ENCODE measurements around the gene TCF7L2. TPM values are rescaled to one million over a fixed set of nuclear protein-coding genes. Genes with fewer than 3 reads are reported as not detected.

TCF7L2 gene
- polyA plus RNA-seq, 1 experiment, result 6.3 TPM

- no peak for TF ChIP-seq CTCF (IDR thresholded peaks at IDR 0.05; ENCODE audit: low read depth, low read length)
These were observed 35.6 kb upstream of the TCF7L2 start for GRCh38 chr10:112914288-112914952.

GRCh38 chr10:112915590-112916572 lies 34.2 kb upstream of the TCF7L2 start:
- Histone ChIP-seq H3K4me3 (ENCODE audit: low read depth, low read length) (no peak overlapping the region), H3K27ac (ENCODE audit: low read depth, low read length) (no peak overlapping the region), H3K27me3 (ENCODE audit: control insufficient read depth, insufficient read depth, low read length) (no peaks in the 10 kb centered on the region), H3K9me3 (ENCODE audit: control insufficient read depth, insufficient read depth, low read length) (no peaks in the 10 kb centered on the region; the same call in 1 of the 2 replicates)
- no peak for DNase-seq (ENCODE audit: low read depth, low spot score)
- TF ChIP-seq CTCF (IDR thresholded peaks at IDR 0.05; ENCODE audit: low read depth, low read length), result no peak
- POLR2A ChIA-PET, result interaction anchor here (0.8 kb wide), 1 partner anchor 35 kb away, joined by 4 read pairs; the partner anchor contains the start of gene TCF7L2
- CTCF ChIA-PET, result interaction anchor here (0.9 kb wide), 1 partner anchor 469 kb away, joined by 3 read pairs; no protein-coding TSS in a partner anchor

More at GRCh38 chr10:112914288-112914952, 35.6 kb upstream of the TCF7L2 start:
- Histone ChIP-seq H3K27me3 (ENCODE audit: control insufficient read depth, insufficient read depth, low read length) (no peaks in the 10 kb centered on the region), H3K27ac (ENCODE audit: low read depth, low read length) (no peak overlapping the region), H3K4me3 (ENCODE audit: low read depth, low read length) (no peak overlapping the region), H3K9me3 (ENCODE audit: control insufficient read depth, insufficient read depth, low read length) (no peaks in the 10 kb centered on the region; the same call in 1 of the 2 replicates)
- POLR2A ChIA-PET, result no interaction called here
- no peak for DNase-seq (ENCODE audit: low read depth, low spot score)
- CTCF ChIA-PET, result no interaction called here

GRCh38 chr10:112917681-112918080 lies 32.4 kb upstream of the TCF7L2 start:
- Histone ChIP-seq H3K27me3 (ENCODE audit: control insufficient read depth, insufficient read depth, low read length) (no peaks in the 10 kb centered on the region), H3K27ac (ENCODE audit: low read depth, low read length) (no peak overlapping the region), H3K4me3 (ENCODE audit: low read depth, low read length) (no peak overlapping the region), H3K9me3 (ENCODE audit: control insufficient read depth, insufficient read depth, low read length) (no peaks in the 10 kb centered on the region; the same call in 1 of the 2 replicates)
- no peak for DNase-seq (ENCODE audit: low read depth, low spot score)
- no peak for TF ChIP-seq CTCF (IDR thresholded peaks at IDR 0.05; ENCODE audit: low read depth, low read length)
- CTCF ChIA-PET, result interaction anchor here (0.8 kb wide), 1 partner anchor 208 kb away, joined by 3 read pairs; no protein-coding TSS in a partner anchor
- POLR2A ChIA-PET, result no interaction called here

- H3K27me3 ChIP-seq (ENCODE audit: control insufficient read depth, insufficient read depth, low read length), result no peaks in the 10 kb centered on the region
These were observed 31.3 kb upstream of the TCF7L2 start for GRCh38 chr10:112918771-112919170.

More at GRCh38 chr10:112918771-112919170, 31.3 kb upstream of the TCF7L2 start:
- ChIA-PET CTCF (no interaction called here), POLR2A (no interaction called here)
- Histone ChIP-seq H3K27ac (ENCODE audit: low read depth, low read length) (no peak overlapping the region), H3K9me3 (ENCODE audit: control insufficient read depth, insufficient read depth, low read length) (no peaks in the 10 kb centered on the region), H3K4me3 (ENCODE audit: low read depth, low read length) (no peak overlapping the region)
- no peak for DNase-seq (ENCODE audit: low read depth, low spot score)
- TF ChIP-seq CTCF (IDR thresholded peaks at IDR 0.05; ENCODE audit: low read depth, low read length), result no peak
